HFFc6 (cell line): ENCODE measurements around the gene SCN3B. TPM values are rescaled to one million over a fixed set of nuclear protein-coding genes. Genes with fewer than 3 reads are reported as not detected.

ENCODE experiments used
- DNase-seq: peaks from one replicate; pipeline ENCODE4 v3.0.0-alpha.2; 2018
- H3K27ac Mint-ChIP-seq: 2 replicates; pipeline ENCODE4 v1.8.0; 2020; ENCODE audit warnings: mild to moderate bottlenecking, mixed read lengths
- H3K27me3 Mint-ChIP-seq: 2 replicates; pipeline ENCODE4 v1.8.0; 2021; ENCODE audit warnings: mild to moderate bottlenecking, moderate library complexity, mixed read lengths; ENCODE audit not compliant: insufficient read depth
- H3K36me3 Mint-ChIP-seq: 2 replicates; pipeline ENCODE4 v1.8.0; 2021; ENCODE audit warnings: low read depth, mixed read lengths
- H3K4me1 Mint-ChIP-seq: 2 replicates; pipeline ENCODE4 v1.8.0; 2020; ENCODE audit warnings: low read depth, mixed read lengths
- H3K4me3 Mint-ChIP-seq: 2 replicates; pipeline ENCODE4 v1.8.0; 2020; ENCODE audit warnings: mild to moderate bottlenecking, moderate library complexity, mixed read lengths
- H3K9me3 Mint-ChIP-seq: 2 replicates; pipeline ENCODE4 v1.8.0; 2020; ENCODE audit warnings: mild to moderate bottlenecking, mixed read lengths
- CTCF ChIP-seq: fragments of 200-600 bp; sonication (generic); IDR thresholded peaks from 2 replicates; pipeline ENCODE4 v1.5.0; 2021; ENCODE audit warnings: antibody characterized with exemption, mild to moderate bottlenecking
- total RNA-seq, 6 experiments: library from RNA; stranded (reverse); fragmentation: NEBNext Ultra II Directional; extraction: Animal tissue kit (Norgen Biotek cat#: 25700); gene quantifications; 2 replicates in 1 of 6; 3 replicates in 5 of 6; pipeline ENCODE4 v1.2.3, GENCODE V29; 2021

The SCN3B gene
- total RNA-seq, 6 experiments from 2014 or later, result not detected

GRCh38 chr11:123611698-123612097 is 42.7 kb downstream of the SCN3B start:
- H3K36me3 Mint-ChIP-seq, result peaks cover 33% of the 10 kb centered on the region
- H3K4me1 Mint-ChIP-seq, result peaks cover 12% of the 10 kb centered on the region
- no peak overlapping the region for H3K4me3 Mint-ChIP-seq
- H3K27ac Mint-ChIP-seq, result 0 out of 2 replicates have a peak overlapping the region, but pooled peaks have one; percentile 2
- peaks cover 8% of the 10 kb centered on the region for H3K27me3 Mint-ChIP-seq
- H3K9me3 Mint-ChIP-seq, result no peaks in the 10 kb centered on the region
- DNase-seq, result no peak
- no peak for TF ChIP-seq CTCF

GRCh38 chr11:123608945-123609344 is 45.5 kb downstream of the SCN3B start:
- DNase-seq, result no peak
- Mint-ChIP-seq H3K9me3 (no peaks in the 10 kb centered on the region), H3K4me3 (no peak overlapping the region), H3K36me3 (peaks cover 38% of the 10 kb centered on the region), H3K27ac (peak overlapping the region; percentile 54; the same call in 1 of the 2 replicates), H3K27me3 (peaks cover 6% of the 10 kb centered on the region), H3K4me1 (no peaks in the 10 kb centered on the region)
- TF ChIP-seq CTCF, result no peak

- Mint-ChIP-seq H3K4me1 (no peaks in the 10 kb centered on the region), H3K27me3 (peaks cover 9% of the 10 kb centered on the region), H3K36me3 (peaks cover 39% of the 10 kb centered on the region), H3K27ac (no peak overlapping the region), H3K9me3 (no peaks in the 10 kb centered on the region), H3K4me3 (no peak overlapping the region)
- TF ChIP-seq CTCF, result no peak
- DNase-seq, result no peak
Observed at GRCh38 chr11:123608371-123608770, 46.1 kb downstream of the SCN3B start.

- no peak overlapping the region for H3K27ac Mint-ChIP-seq
- peaks cover 9% of the 10 kb centered on the region for H3K27me3 Mint-ChIP-seq
- DNase-seq, result no peak
- H3K4me1 Mint-ChIP-seq, result no peaks in the 10 kb centered on the region
- peaks cover 41% of the 10 kb centered on the region for H3K36me3 Mint-ChIP-seq
- no peaks in the 10 kb centered on the region for H3K9me3 Mint-ChIP-seq
- no peak for TF ChIP-seq CTCF
- no peak overlapping the region for H3K4me3 Mint-ChIP-seq
Observed at GRCh38 chr11:123607781-123608180, 46.6 kb downstream of the SCN3B start.

- H3K27me3 Mint-ChIP-seq, result peaks cover 4% of the 10 kb centered on the region
- peaks cover 22% of the 10 kb centered on the region for H3K4me1 Mint-ChIP-seq
- H3K27ac Mint-ChIP-seq, result peak overlapping the region; percentile 9; the same call in 1 of the 2 replicates
- H3K36me3 Mint-ChIP-seq, result peaks cover 40% of the 10 kb centered on the region
- DNase-seq, result no peak
- TF ChIP-seq CTCF, result no peak
- H3K9me3 Mint-ChIP-seq, result no peaks in the 10 kb centered on the region
- H3K4me3 Mint-ChIP-seq, result no peak overlapping the region
Observed at GRCh38 chr11:123603666-123604065, 50.8 kb downstream of the SCN3B start.

- no peak for DNase-seq
- Mint-ChIP-seq H3K4me1 (peaks cover 22% of the 10 kb centered on the region), H3K9me3 (no peaks in the 10 kb centered on the region), H3K27ac (peak overlapping the region; percentile 66; the same call in 1 of the 2 replicates), H3K36me3 (peaks cover 46% of the 10 kb centered on the region), H3K4me3 (no peak overlapping the region), H3K27me3 (peaks cover 4% of the 10 kb centered on the region)
- no peak for TF ChIP-seq CTCF
Observed at GRCh38 chr11:123601743-123602142, 52.7 kb downstream of the SCN3B start.
